AG09309 (cell line): ENCODE data around the gene KLHL6.

Experiments used
- DNase-seq: peaks from one replicate; pipeline ENCODE4 v3.0.0-alpha.2; 2010; ENCODE audit warnings: low read depth
- H3K4me3 ChIP-seq: 2 replicates; pipeline ENCODE4 v1.5.1; 2011; ENCODE audit warnings: mild to moderate bottlenecking, low read depth, low read length, moderate library complexity; ENCODE audit not compliant: control insufficient read depth
- TF ChIP-seq, protein P1 (sequence below): IDR thresholded peaks from 2 replicates; pipeline ENCODE4 v1.5.1; 2011; ENCODE audit warnings: mild to moderate bottlenecking, low read depth, low read length, inconsistent platforms; ENCODE audit not compliant: insufficient read depth, control insufficient read depth; ENCODE audit errors: missing control alignments

The KLHL6 gene

DNA sequence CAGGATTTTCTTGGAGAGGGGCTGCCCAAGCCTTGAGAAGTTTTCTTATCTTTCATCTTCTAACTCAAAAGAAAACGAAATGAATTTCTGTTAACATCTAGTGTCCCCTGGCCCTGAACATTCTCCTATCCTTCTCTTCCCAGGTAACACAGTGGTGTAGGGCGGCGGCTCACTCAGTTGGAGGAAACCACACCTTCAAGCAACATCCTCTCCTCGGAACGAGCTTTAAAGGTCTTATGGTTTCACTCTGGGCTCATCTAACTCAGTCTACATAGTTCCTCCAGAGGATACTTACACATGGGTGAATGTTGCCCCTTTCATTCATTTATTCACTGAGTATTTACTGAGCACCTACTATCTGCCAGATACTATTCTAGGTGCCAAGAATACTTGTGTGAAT, 31.0 kb upstream of the KLHL6 start:
- no peak overlapping the region for H3K4me3 ChIP-seq
- TF ChIP-seq, protein P1, sequence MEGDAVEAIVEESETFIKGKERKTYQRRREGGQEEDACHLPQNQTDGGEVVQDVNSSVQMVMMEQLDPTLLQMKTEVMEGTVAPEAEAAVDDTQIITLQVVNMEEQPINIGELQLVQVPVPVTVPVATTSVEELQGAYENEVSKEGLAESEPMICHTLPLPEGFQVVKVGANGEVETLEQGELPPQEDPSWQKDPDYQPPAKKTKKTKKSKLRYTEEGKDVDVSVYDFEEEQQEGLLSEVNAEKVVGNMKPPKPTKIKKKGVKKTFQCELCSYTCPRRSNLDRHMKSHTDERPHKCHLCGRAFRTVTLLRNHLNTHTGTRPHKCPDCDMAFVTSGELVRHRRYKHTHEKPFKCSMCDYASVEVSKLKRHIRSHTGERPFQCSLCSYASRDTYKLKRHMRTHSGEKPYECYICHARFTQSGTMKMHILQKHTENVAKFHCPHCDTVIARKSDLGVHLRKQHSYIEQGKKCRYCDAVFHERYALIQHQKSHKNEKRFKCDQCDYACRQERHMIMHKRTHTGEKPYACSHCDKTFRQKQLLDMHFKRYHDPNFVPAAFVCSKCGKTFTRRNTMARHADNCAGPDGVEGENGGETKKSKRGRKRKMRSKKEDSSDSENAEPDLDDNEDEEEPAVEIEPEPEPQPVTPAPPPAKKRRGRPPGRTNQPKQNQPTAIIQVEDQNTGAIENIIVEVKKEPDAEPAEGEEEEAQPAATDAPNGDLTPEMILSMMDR, result no peak

DNA sequence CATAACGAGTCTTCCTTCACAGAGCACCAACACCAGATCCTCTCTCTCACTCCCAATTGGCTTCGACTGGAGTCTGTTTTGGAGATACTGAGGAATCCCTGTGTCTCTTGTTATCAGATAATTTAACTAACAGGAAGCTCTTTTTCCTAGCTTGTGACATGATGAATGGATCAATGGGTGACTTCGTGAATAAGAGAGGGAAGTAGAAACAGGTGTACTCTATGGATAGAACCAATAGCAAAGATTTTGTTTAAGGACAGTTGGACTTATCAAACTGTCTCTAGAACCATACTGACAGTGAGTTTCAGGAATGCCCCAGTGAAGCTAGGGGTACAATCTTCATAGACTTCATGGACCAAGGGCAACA, 29.4 kb upstream of the KLHL6 start:
- H3K4me3 ChIP-seq, result no peak overlapping the region
- TF ChIP-seq, protein P1, result no peak
- DNase-seq, result no peak

More for the DNA sequence above, 31.0 kb upstream of the KLHL6 start:
- no peak for DNase-seq

DNA sequence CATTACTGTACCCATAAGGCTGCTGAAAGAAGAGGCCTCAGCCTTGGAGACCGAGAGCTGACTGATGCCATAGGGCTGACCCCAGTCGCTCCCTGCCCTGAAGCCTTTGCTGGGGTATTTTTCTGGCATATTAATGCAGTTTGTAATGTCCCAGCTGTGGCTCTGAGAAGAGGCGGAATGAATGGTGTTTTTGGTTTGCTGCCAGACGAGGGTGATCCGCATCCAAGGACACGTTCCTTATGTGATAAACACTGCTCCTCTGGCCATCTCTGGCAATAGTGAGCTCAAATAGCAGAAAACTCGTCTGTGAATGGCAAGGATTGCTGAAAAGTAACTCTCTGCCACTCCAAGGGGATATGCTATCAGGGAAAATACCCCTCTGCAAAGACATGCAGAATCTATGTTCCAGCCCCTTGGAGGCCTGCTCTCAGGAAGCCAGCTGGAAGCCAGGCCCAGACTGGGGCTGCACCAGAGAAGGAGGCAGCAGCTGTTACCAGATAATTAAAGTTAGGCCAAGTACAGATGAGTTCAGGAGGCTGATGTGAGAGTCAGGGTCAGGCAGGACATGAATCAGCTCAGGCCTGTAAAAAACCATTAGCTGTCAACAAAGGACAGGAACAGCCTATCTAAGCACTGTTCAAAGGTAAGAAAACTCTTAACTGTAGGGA, 28.9 kb upstream of the KLHL6 start:
- TF ChIP-seq, protein P1, result no peak
- no peak for DNase-seq

DNA sequence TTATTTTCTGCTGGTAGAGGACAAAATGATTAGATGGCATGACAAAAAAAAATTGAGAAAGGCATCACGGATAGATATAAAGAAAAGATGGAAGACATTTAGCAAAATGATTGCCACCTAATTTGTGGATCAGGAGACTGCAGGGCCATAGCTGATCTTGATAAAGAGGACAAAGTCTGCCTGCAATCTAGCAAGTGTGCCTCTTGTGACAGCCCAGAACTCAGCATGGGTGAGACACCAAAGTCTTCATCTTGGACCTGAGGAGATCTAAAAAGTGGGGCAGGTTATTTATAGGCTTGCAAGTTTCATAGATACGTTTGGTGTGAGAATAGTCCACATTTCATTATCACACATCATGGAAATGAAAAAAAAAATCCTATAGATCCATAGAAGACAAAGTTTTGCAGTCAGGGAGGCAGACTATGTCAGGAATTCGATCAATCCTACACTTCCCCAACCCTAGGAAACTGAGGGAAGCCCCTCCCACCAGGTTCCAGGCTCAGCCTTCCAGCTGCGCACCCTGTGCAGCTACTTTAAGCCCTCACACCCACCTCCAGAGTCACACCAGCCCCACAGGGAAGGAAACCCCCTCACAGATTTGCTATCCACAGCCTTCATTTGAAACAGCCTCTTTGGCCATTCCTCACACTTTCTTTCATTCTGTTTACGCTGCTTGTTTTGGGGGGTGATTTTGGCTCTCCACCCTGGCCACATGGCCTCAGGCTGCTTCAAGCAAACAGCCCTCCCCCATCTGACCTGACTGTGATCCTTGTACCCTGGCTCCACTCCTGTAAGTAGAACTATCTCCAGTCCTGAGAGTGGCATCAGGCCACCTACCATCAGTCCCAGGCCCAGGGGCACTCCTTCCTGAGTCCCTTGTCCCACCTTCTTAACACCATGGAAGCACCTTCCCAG, 28.1 kb upstream of the KLHL6 start:
- TF ChIP-seq, protein P1, result no peak
- H3K4me3 ChIP-seq, result no peak overlapping the region
- DNase-seq, result no peak

More for the DNA sequence above, 28.9 kb upstream of the KLHL6 start:
- no peak overlapping the region for H3K4me3 ChIP-seq

DNA sequence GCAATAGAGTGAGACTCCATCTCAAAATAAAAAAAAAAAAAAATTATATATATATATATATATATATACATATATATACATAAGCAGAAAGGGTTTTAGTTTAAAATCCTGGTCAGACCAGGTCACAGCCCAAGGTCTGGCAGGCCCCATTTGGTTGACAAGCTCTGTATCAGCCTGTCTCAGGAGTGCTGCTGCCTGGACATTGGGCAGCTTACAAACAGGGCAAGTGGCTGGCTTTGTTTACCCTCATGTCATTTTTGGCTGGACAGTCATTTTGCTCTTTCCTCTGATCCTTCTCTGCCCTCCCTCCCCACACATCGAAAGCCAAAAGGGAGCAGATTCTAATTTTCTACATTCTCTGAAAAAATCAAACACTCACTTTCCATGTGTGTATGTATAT, 26.7 kb upstream of the KLHL6 start:
- no peak for DNase-seq
- TF ChIP-seq, protein P1, result no peak
- H3K4me3 ChIP-seq, result no peak overlapping the region

DNA sequence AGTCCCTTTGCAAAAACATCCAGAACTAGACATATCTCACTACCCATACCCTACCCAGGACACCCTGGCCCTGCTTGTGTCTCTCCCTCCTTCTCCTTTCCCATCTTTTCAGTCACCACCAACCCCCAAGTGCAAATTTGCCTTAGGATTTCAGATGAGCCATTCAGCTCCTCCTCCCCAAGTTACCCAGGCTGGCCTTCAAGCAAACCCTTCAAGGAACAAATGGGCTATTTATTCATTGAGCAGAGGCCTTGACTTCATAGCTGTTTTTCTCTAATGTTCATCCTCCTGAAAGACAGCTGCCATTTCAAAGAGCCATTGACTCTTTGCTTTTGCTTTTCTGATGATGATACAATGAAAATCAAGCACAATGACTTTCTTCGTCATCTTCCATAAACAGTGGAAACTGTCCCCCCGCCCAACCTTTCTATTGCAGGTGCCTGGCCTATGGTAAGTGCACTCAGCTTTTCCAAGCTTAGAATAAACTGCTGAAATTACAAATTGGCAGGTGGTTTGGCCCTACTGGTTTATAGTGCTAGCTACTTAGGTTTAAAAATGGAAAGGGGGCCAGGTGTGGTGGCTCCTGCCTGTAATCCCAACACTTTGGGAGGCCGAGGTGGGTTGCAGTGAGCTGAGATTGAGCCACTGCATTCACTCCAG, 26.1 kb upstream of the KLHL6 start:
- no peak for DNase-seq
- TF ChIP-seq, protein P1, result no peak
- H3K4me3 ChIP-seq, result no peak overlapping the region
